HepG2 (cell line): ENCODE data around the gene CRLF3. TPM values are rescaled to one million over a fixed set of nuclear protein-coding genes. Genes with fewer than 3 reads are reported as not detected.

Experiments used
- ARID2 ChIP-seq: sonication (generic); formaldehyde crosslinking; IDR thresholded peaks from 2 replicates; pipeline ENCODE4 v1.8.1; 2022; ENCODE audit warnings: mild to moderate bottlenecking, missing genetic modification reagents, borderline replicate concordance
- ATF7-NPFF ChIP-seq: sonication (generic); formaldehyde crosslinking; IDR thresholded peaks from 2 replicates; pipeline ENCODE4 v1.8.1; 2023; ENCODE audit warnings: mild to moderate bottlenecking, low read depth, missing genetic modification reagents, moderate library complexity
- ELF1 ChIP-seq: sonication (generic); formaldehyde crosslinking; IDR thresholded peaks from 2 replicates; pipeline ENCODE4 v1.4.0; 2020; ENCODE audit warnings: missing genetic modification reagents
- FOSL1 ChIP-seq: sonication (generic); formaldehyde crosslinking; IDR thresholded peaks from 2 replicates; pipeline ENCODE4 v1.9.0; 2021; ENCODE audit warnings: missing genetic modification reagents, borderline replicate concordance
- GABPB1 ChIP-seq: IDR thresholded peaks from 2 replicates; pipeline ENCODE4 v1.6.1; 2016; ENCODE audit warnings: mild to moderate bottlenecking, missing genetic modification reagents, moderate library complexity, missing compliant biosample characterization
- GATAD2A ChIP-seq: IDR thresholded peaks from 2 replicates; pipeline ENCODE4 v1.6.1; 2016
- GTF3A ChIP-seq: sonication (generic); formaldehyde crosslinking; conservative IDR thresholded peaks from 2 replicates; pipeline ENCODE4 v1.4.0; 2020; ENCODE audit warnings: mild to moderate bottlenecking, missing genetic modification reagents
- MAZ ChIP-seq, 2 experiments: sonication (generic) in 1 of 2; formaldehyde crosslinking in 1 of 2; IDR thresholded peaks; 2 replicates each; pipeline versions ENCODE4 v1.5.0 to v1.6.1; 2012 to 2020; ENCODE audit warnings: low read depth in 2 of 2, mild to moderate bottlenecking in 2 of 2, borderline replicate concordance in 1 of 2, improper control_type of control experiment in 1 of 2, low read length in 1 of 2, missing genetic modification reagents in 1 of 2, moderate library complexity in 1 of 2
- PBX2 ChIP-seq: IDR thresholded peaks from 2 replicates; pipeline ENCODE4 v1.6.1; 2016; ENCODE audit warnings: control low read depth
- REL ChIP-seq: sonication (generic); formaldehyde crosslinking; conservative IDR thresholded peaks from 2 replicates; pipeline ENCODE4 v1.8.0; 2022; ENCODE audit warnings: mild to moderate bottlenecking, missing genetic modification reagents, moderate library complexity
- TEAD3 ChIP-seq: optimal IDR thresholded peaks from 2 replicates; pipeline ENCODE3; 2016; ENCODE audit warnings: borderline replicate concordance
- TFDP2 ChIP-seq: sonication (generic); formaldehyde crosslinking; IDR thresholded peaks from 2 replicates; pipeline ENCODE4 v1.4.0; 2020; ENCODE audit warnings: missing genetic modification reagents
- THRA ChIP-seq: sonication (generic); formaldehyde crosslinking; IDR thresholded peaks from 2 replicates; pipeline ENCODE4 v1.4.0; 2020; ENCODE audit warnings: missing genetic modification reagents, borderline replicate concordance
- TP53 ChIP-seq: sonication (generic); formaldehyde crosslinking; conservative IDR thresholded peaks from 2 replicates; pipeline ENCODE4 v1.4.0; 2020; ENCODE audit warnings: missing genetic modification reagents
- ZNF318 ChIP-seq: sonication (generic); formaldehyde crosslinking; IDR thresholded peaks from 2 replicates; pipeline ENCODE4 v1.4.0; 2020; ENCODE audit warnings: mild to moderate bottlenecking, missing genetic modification reagents
- ZNF333 ChIP-seq: sonication (generic); formaldehyde crosslinking; IDR thresholded peaks from 2 replicates; pipeline ENCODE4 v1.4.0; 2020; ENCODE audit warnings: mild to moderate bottlenecking, missing genetic modification reagents, borderline replicate concordance
- polyA plus RNA-seq, 8 experiments: library from polyadenylated mRNA; depleted of rRNA in 3 of 8; stranded (reverse) in 7 of 8; unstranded in 1 of 8; fragments of >200 nt; fragmentation: Illumina TruSeq in 4 of 8; extraction: Trizol in 4 of 8; gene quantifications; 2 replicates each; pipeline versions ENCODE4 v1.2.1 to v1.2.3, GENCODE V29; 2011 to 2016; ENCODE audit warnings: low read depth in 4 of 8, missing spikeins in 1 of 8, mixed read lengths in 1 of 8; ENCODE audit not compliant: insufficient read depth in 1 of 8
- total RNA-seq, 5 experiments: library from RNA; depleted of rRNA; stranded (reverse); fragments of >200 nt; fragmentation: Illumina TruSeq; extraction: Trizol; gene quantifications; 2 replicates each; pipeline ENCODE4 v1.2.3, GENCODE V29; 2016; ENCODE audit warnings: low read depth in 1 of 5

The CRLF3 gene
- total and polyA plus RNA-seq, 2 of the 13 experiments (the other 11 are each of a cell fraction or from before 2014, with no cell fraction given): 6.4 to 9.1 TPM

GRCh38 chr17:30831663-30832437 is 7.4 kb upstream of the CRLF3 start, which contains the start of gene ATAD5 (continued):
- TF ChIP-seq GABPB1 (peak; percentile 87), GTF3A (CRISPR knock-in tag) (peak; percentile 37; the same call in 1 of the 2 replicates), TP53 (CRISPR knock-in tag) (0 out of 2 replicates have a peak, but pooled peaks have one; percentile 51), ELF1 (CRISPR knock-in tag) (peak; percentile 88), ATF7-NPFF (peak; percentile 82; the same call in 1 of the 2 replicates), PBX2 (CRISPR knock-in tag) (no peak), THRA (CRISPR knock-in tag) (peak; percentile 53; the same call in 1 of the 2 replicates), ARID2 (CRISPR knock-in tag) (peak; percentile 75; the same call in 1 of the 2 replicates), ZNF318 (CRISPR knock-in tag) (no peak), REL (CRISPR knock-in tag) (peak; percentile 86), MAZ (IDR thresholded peaks at IDR 0.05; ENCODE audit: borderline replicate concordance, low read depth, low read length) (0 out of 2 replicates have a peak, but pooled peaks have one; percentile 17), MAZ (CRISPR knock-in tag; IDR thresholded peaks at IDR 0.05; ENCODE audit: low read depth) (no peak), TFDP2 (CRISPR knock-in tag) (peak; percentile 100), FOSL1 (CRISPR knock-in tag) (peak; percentile 28; the same call in 1 of the 2 replicates), TEAD3 (CRISPR knock-in tag) (peak; percentile 83), ZNF333 (CRISPR knock-in tag) (peak; percentile 77; the same call in 1 of the 2 replicates), GATAD2A (CRISPR knock-in tag) (no peak; the same call in none of the 2 replicates)
